CD4-positive, alpha-beta T cell (primary cell): Measurements from ENCODE around the gene ALOX12B. TPM values are rescaled to one million over a fixed set of nuclear protein-coding genes. Genes with fewer than 3 reads are reported as not detected.

Source experiments
- ATAC-seq: fragments of 200-7000 bp; cut with Tn5 transposase; one replicate; pipeline ENCODE4 v1.10.0; 2022; ENCODE audit warnings: mild to moderate bottlenecking; ENCODE audit not compliant: poor library complexity
- CTCF ChIA-PET: fragments of 350-600 bp; sonication (Branson Sonifier 250); formaldehyde crosslinking; loops from one replicate; lab custom pipeline; 2021; ENCODE audit warnings: antibody characterized with exemption, inconsistent platforms; lab: Charles Lee
- POLR2A ChIA-PET: fragments of 350-600 bp; sonication (Branson Sonifier 250); formaldehyde crosslinking; loops from one replicate; lab custom pipeline; 2021; ENCODE audit warnings: antibody characterized with exemption, inconsistent platforms; lab: Charles Lee
- DNase-seq, 14 experiments: peaks; one replicate each; pipeline ENCODE4 v3.0.0-alpha.2; 2013 to 2020; ENCODE audit warnings: mixed read lengths in 2 of 14
- H3K27ac ChIP-seq, 2 donors: one replicate each; pipeline versions ENCODE4 v1.5.1 to v1.7.0; 2013; ENCODE audit warnings: low read length in 2 of 2, low read depth in 1 of 2, mild to moderate bottlenecking in 1 of 2
- H3K27me3 ChIP-seq, 2 experiments: 1 replicate in 1 of 2; 2 replicates in 1 of 2; pipeline versions ENCODE4 v1.6.1 to v1.7.0; 2013; ENCODE audit warnings: low read length in 2 of 2, control low read depth in 1 of 2, mild to moderate bottlenecking in 1 of 2, moderate library complexity in 1 of 2; ENCODE audit not compliant: insufficient read depth in 2 of 2, control insufficient read depth in 1 of 2
- H3K36me3 ChIP-seq: one replicate; pipeline ENCODE4 v1.6.1; 2013; ENCODE audit warnings: low read length, control low read depth; ENCODE audit not compliant: insufficient read depth
- H3K4me1 ChIP-seq: one replicate; pipeline ENCODE4 v1.6.1; 2013; ENCODE audit warnings: low read length, control low read depth; ENCODE audit not compliant: insufficient read depth
- H3K4me3 ChIP-seq: one replicate; pipeline ENCODE4 v1.5.1; 2013; ENCODE audit warnings: mild to moderate bottlenecking, low read length, moderate library complexity
- H3K9me3 ChIP-seq, 2 experiments: 1 replicate in 1 of 2; 2 replicates in 1 of 2; pipeline versions ENCODE4 v1.6.1 to v1.7.0; 2013; ENCODE audit warnings: low read length in 2 of 2, mild to moderate bottlenecking in 2 of 2, control low read depth in 1 of 2, moderate library complexity in 1 of 2; ENCODE audit not compliant: control insufficient read depth in 1 of 2, insufficient read depth in 1 of 2
- H3K27ac Mint-ChIP-seq: one replicate; pipeline ENCODE4 v1.8.0; 2020; ENCODE audit warnings: mixed read lengths
- H3K27me3 Mint-ChIP-seq: one replicate; pipeline ENCODE4 v1.8.0; 2021; ENCODE audit warnings: mixed read lengths
- H3K36me3 Mint-ChIP-seq: one replicate; pipeline ENCODE4 v1.8.0; 2021; ENCODE audit warnings: low read depth, mixed read lengths
- H3K4me1 Mint-ChIP-seq: one replicate; pipeline ENCODE4 v1.8.0; 2021; ENCODE audit warnings: low read depth, mixed read lengths
- H3K4me3 Mint-ChIP-seq: one replicate; pipeline ENCODE4 v1.8.0; 2020; ENCODE audit warnings: mild to moderate bottlenecking, mixed read lengths
- H3K9me3 Mint-ChIP-seq: one replicate; pipeline ENCODE4 v1.8.0; 2020; ENCODE audit warnings: mixed read lengths
- CTCF ChIP-seq: fragments of 200-600 bp; IDR thresholded peaks from one replicate; pipeline ENCODE4 v1.8.0; 2022; ENCODE audit warnings: antibody characterized with exemption, mild to moderate bottlenecking
- intact Hi-C, 2 experiments: fragments of 100-400 bp; cut with DNase I in 1 of 2; cut with micrococcal nuclease in 1 of 2; formaldehyde crosslinking; loops; one replicate each; pipeline versions ENCODE4 v1.15.1 to v1.9.0; 2023 to 2025; cut with DNase I, micrococcal nuclease
- total RNA-seq, 174 experiments: library from RNA in 2 of 174; stranded (reverse) in 2 of 174; gene quantifications; one replicate each; pipeline ENCODE4 v1.2.3 and lab custom pipeline; 2021 to 2026

Gene ALOX12B
- total RNA-seq, 2 experiments from 2014 or later, result 0.41 TPM; not detected in 1

DNA sequence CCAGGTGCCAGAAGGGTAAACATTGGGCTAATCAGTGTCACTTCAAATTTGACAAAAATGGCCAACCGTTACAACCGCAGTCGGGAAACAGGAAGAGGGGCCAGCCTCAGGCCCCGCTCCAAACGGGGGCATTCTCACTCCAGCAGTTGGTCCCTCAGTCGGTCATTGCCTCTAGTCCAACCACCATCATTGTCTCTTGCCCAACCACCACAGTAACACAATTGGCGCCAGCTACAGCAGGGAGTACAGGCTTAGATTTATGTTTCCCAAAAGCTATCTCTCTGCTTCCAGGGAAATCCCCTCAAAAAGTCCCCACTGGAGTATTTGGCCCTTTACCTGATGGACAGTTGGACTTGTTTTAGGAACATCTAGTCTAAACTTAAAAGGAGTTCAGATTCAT, 28.4 kb downstream of the ALOX12B start:
- DNase-seq, result no peak
- intact Hi-C loops, result loop anchor here (5.0 to 10.0 kb wide), 3 partner anchors 74 to 728 kb away; no protein-coding TSS in a partner anchor
- TF ChIP-seq CTCF, result no peak
- H3K4me3 Mint-ChIP-seq, result no peak overlapping the region
- no peak overlapping the region for H3K27ac Mint-ChIP-seq
- H3K9me3 Mint-ChIP-seq, result no peaks in the 10 kb centered on the region
- ATAC-seq, result no peak
- no peaks in the 10 kb centered on the region for H3K4me1 Mint-ChIP-seq
- Histone ChIP-seq H3K27ac (no peak overlapping the region), H3K36me3 (no peaks in the 10 kb centered on the region), H3K4me3 (no peak overlapping the region), H3K27me3 (peaks cover 15 to 50% of the 10 kb centered on the region in 2 experiments), H3K4me1 (peaks cover 15% of the 10 kb centered on the region), H3K9me3 (no peaks in the 10 kb centered on the region)
- ChIA-PET POLR2A (no interaction called here), CTCF (interaction anchor here (1.8 to 5.0 kb wide), 4 partner anchors 15 to 146 kb away, joined by 10 to 59 read pairs (median 18); no protein-coding TSS in a partner anchor)
- H3K36me3 Mint-ChIP-seq, result no peaks in the 10 kb centered on the region
- peaks cover 69% of the 10 kb centered on the region for H3K27me3 Mint-ChIP-seq

DNA sequence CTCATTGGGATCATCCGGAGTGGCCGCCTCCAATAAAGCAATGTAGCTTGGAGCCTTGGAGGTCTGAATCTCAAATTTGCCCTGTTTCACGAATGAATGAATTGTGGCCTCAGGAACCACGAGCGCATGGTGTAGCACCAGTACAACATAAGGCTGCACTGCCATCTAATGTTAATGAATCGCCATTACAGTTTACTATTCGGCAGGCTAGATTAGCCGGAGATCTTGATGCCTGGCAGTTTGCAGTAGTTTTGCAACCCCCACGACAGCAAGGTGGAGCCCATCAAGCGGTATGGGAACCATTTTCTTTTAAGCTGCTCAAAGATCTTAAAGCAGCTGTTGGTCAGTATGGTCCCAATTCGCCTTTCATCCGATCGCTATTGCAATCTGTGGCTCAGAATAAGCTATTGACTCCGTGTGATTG, 29.8 kb downstream of the ALOX12B start:
- H3K4me3 Mint-ChIP-seq, result no peak overlapping the region
- intact Hi-C loops, result loop anchor here (1.0 to 10.0 kb wide), 10 partner anchors 41 to 730 kb away; no protein-coding TSS in a partner anchor
- no peaks in the 10 kb centered on the region for H3K9me3 ChIP-seq
- POLR2A ChIA-PET, result no interaction called here
- no peaks in the 10 kb centered on the region for H3K36me3 Mint-ChIP-seq
- H3K27ac ChIP-seq, result no peak overlapping the region
- no peak overlapping the region for H3K27ac Mint-ChIP-seq
- no peaks in the 10 kb centered on the region for H3K36me3 ChIP-seq
- DNase-seq (peak in 11 of 14 experiments; percentile 19 to 83 (median 35)), ATAC-seq (peak; percentile 96)
- H3K9me3 Mint-ChIP-seq, result no peaks in the 10 kb centered on the region
- H3K4me1 Mint-ChIP-seq, result no peaks in the 10 kb centered on the region
- peaks cover 15% of the 10 kb centered on the region for H3K4me1 ChIP-seq
- no peak overlapping the region for H3K4me3 ChIP-seq
- peaks cover 58% of the 10 kb centered on the region for H3K27me3 Mint-ChIP-seq
- H3K27me3 ChIP-seq, result peaks cover 5 to 38% of the 10 kb centered on the region in 2 experiments
- peak; percentile 71 for TF ChIP-seq CTCF
- CTCF ChIA-PET, result interaction anchor here (0.7 to 2.5 kb wide), 13 partner anchors 16 to 314 kb away, joined by 3 to 19 read pairs (median 5); partner anchors contain the start of genes CNTROB, RNF227 and TRAPPC1

GRCh38 chr17:8056976-8057625, 30.4 kb downstream of the ALOX12B start:
- no peak overlapping the region for H3K27ac ChIP-seq
- POLR2A ChIA-PET, result no interaction called here
- no peak overlapping the region for H3K27ac Mint-ChIP-seq

More at GRCh38 chr17:8056976-8057625, 30.4 kb downstream of the ALOX12B start:
- no peak for TF ChIP-seq CTCF
- H3K4me3 ChIP-seq, result no peak overlapping the region
- peaks cover 4 to 32% of the 10 kb centered on the region in 2 experiments for H3K27me3 ChIP-seq
- no peaks in the 10 kb centered on the region for H3K9me3 ChIP-seq
- H3K27me3 Mint-ChIP-seq, result peaks cover 52% of the 10 kb centered on the region
- no peaks in the 10 kb centered on the region for H3K36me3 Mint-ChIP-seq
- DNase-seq (no peak), ATAC-seq (no peak)
- peaks cover 15% of the 10 kb centered on the region for H3K4me1 ChIP-seq
- CTCF ChIA-PET, result interaction anchor here (0.7 to 2.5 kb wide), 14 partner anchors 16 to 313 kb away, joined by 3 to 19 read pairs (median 4); partner anchors contain the start of genes CNTROB, RNF227 and TRAPPC1
- H3K4me1 Mint-ChIP-seq, result no peaks in the 10 kb centered on the region
- no peak overlapping the region for H3K4me3 Mint-ChIP-seq
- no peaks in the 10 kb centered on the region for H3K36me3 ChIP-seq
- intact Hi-C loops, result loop anchor here (1.0 to 10.0 kb wide), 10 partner anchors 41 to 730 kb away; no protein-coding TSS in a partner anchor
- H3K9me3 Mint-ChIP-seq, result no peaks in the 10 kb centered on the region
